HG03457 (cell line): ENCODE results near the gene CCDC197.

Source experiments
- ATAC-seq: cut with Tn5 transposase; IDR thresholded peaks from one replicate; pipeline ENCODE4 v1.9.1; 2021; ENCODE audit warnings: moderate number of reproducible peaks; ENCODE audit not compliant: unreplicated experiment

CCDC197 gene

DNA sequence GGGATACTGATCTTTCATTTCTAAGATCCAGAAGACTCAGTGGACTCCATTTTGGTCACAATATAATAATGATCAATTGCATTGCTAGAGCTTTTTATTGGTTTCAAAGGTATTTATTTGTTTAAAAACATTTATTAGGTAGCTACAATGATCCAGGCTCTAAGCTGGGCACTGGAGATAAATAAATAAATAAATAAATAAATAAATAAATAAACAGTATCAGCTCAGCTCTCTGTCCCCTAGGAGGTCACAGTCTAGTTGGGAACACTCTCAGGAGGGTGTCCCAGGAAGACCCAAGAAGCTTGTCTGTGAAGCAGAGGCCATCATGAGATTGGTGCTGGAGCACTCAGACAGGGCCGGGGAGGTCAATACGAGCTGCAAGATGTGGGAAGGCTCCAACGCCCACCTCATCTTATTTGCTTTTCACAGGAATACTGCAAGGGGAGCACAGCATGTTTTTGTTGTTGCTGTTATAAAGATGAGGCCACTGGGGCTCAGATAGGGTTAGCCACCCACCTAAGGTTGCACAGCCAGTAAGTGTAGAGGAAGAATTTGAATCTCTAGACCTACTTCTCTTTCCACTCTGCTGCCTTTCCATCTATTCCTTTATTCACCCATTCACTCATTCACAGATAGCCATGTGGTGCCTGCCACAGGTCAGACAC lies 36.2 kb upstream of the CCDC197 start:
- ATAC-seq = no peak

- no peak for ATAC-seq
These were observed 35.5 kb upstream of the CCDC197 start for GRCh38 chr14:93961620-93962019.

DNA sequence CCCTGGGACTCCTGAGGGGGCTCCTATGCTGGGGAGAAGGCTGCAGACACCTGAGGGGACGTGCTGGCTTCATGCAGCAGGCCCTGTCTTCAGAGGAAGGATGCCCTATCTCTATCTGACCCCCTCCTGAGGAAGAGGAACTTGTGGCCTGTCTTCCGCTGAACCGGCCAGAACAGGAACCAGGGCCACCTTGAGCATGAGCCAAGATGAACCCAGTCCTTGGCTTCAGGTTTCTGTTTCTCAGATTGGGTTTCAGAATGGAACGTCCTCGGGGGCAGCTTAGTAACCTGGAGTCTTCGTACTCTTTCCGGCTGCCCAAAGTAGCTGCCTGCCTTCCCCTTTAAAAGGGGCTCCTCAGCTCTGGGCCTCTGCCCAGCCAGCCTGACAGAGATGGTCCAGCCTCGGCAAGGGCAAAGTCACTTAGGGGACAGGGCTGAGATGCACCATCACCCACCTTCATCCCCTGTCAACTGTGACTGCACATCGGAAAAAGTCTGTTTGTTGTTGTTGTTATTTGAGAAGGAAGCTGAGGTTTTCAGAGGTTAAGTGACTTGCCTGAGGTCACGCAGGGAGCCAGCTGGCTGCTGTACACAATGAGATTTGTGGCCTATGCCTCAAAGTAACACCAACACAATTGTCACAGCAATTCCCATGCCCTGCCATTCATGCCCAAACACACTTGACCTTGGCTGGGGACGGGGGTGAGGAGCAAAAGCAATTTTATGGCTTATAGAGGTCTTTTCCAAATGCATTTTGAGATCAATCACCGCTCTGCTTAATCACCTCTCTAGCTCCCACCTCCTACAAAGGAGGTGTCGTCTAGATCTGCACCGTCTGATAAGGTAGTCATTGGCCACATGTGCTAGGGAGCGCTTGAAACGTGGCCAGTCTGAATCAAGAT lies 34.1 kb upstream of the CCDC197 start:
- peak; percentile 36 for ATAC-seq

DNA sequence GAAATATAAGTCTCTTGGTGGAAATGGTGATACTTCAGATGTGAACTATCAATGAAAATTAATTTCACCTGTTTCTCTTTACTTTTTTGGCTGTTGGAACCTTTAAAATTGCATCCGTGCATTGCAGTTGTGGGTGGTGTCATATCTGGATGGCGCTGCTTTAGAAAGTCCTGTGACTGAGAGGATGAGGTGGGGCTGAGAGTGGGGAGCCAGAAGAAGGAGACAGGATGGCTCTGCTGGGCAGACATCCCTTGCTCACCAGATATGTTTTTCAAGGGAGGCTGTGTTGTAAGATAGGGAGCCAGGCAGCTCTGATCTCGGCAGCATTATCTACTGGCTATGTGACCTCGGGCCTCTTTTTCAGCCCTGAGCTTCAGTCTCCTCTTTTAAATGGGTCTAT lies 33.4 kb upstream of the CCDC197 start:
- no peak for ATAC-seq

DNA sequence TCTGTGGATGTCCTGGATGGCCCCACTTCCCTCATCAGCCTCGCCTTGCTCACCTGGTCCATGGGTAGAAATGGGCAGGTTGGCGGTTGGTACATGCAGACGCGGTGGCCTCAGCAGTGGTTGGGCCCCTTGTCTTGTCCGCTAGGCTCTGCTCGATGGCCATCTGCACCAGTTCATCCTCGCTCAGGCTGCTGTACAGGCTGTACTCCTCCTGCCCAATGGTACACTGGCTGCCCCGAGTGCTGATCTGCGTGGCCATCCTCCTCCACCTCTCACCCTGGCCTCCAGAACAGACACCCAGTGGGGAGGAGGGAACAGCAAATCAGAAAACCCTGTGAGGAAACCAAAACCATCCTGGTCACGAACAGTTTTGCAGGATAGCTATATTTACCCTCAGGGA lies 32.8 kb upstream of the CCDC197 start:
- ATAC-seq = no peak

- ATAC-seq = no peak
These were observed 32.2 kb upstream of the CCDC197 start for GRCh38 chr14:93964820-93965286.

GRCh38 chr14:93965287-93965821 lies 31.7 kb upstream of the CCDC197 start:
- no peak for ATAC-seq

GRCh38 chr14:93965946-93966474 lies 31.1 kb upstream of the CCDC197 start:
- no peak for ATAC-seq

- peak; percentile 36 for ATAC-seq
These were observed 29.4 kb upstream of the CCDC197 start for GRCh38 chr14:93967637-93968250.

DNA sequence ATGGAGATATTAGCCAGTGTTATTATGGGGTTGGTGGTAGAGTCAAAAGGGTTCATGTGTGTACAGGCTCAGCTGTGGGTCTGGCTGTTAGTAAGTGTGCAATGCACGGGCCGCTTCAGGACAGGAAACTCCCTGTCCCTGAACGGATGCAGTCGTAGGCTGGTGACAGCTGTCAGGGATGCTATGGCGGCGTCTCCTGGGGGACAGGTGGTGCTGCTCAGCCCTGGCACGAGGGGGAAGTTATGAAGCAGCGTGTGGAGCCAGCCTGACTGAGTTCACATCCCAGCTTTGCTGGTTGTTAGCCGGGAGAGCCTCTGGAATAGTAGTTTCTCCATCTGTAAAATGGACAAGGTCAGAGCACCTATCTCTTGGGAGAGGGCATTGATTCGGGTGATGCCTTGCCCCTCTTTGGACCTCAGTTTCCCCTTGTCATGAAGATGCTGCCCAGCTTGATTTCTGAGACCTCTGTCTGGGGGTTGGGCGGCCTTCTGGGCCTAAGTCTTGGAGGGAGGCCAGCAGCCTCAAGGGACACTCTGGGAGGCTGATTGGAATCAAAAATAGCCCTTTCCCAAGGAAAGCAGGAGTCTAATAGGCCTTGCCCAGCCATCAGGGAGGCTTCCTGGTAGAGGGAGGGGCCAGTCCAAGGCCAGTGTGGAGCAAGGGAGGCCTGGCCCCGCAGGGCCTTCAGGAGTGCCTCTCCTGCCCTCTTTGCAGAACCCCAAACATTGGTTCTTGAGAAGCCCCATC lies 27.8 kb upstream of the CCDC197 start:
- no peak for ATAC-seq

- no peak for ATAC-seq
These were observed 26.5 kb upstream of the CCDC197 start for GRCh38 chr14:93970585-93970964.

DNA sequence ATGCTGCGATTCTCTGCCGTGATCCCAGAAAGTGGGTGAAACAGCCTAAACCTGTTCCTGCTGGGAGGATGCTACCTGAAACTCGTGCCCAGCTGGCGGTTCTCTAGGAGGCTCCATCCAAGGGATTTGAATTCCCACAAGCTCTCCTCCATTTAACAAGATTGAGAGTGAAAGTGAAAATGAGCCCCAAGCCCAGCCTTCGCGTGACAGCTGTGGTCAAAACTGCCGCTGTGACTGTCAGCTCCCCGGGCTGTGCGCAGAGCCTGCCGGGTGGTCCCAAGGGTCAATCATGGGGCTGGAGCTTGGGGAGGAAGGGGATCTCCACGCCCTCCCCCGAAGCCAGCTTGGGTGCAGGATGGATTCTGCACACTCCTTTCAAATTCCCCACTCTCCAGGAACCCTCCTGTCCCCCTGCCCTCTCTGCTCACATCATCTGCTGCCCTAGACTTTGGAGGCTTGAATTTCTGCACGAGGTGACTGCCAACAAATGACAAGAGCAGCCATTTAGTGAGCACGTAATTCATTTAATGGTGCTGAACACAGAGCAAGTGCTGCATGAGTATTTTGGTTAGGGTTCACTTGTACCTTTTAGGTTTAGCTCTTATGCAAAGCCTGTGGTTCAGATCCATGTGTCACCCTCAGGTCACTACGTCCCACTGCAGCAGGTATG lies 26.0 kb upstream of the CCDC197 start:
- ATAC-seq = peak; percentile 33

DNA sequence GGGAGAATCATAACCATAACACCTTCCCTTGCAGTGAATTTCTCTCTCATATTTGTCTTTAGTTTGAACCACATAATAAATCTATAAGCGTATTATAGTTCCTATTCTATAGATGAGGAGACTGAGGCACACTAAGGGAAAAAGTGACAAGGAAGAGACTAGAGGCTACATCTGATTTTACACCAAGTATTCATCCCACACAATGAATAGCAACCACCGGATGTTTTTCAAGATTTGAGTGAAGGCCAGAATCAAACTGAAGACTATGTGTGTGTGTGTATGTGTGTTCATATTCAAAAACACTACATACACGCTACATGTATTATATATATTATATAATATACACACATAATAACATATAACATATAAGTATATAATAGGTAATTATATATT lies 25.5 kb upstream of the CCDC197 start:
- ATAC-seq = no peak

DNA sequence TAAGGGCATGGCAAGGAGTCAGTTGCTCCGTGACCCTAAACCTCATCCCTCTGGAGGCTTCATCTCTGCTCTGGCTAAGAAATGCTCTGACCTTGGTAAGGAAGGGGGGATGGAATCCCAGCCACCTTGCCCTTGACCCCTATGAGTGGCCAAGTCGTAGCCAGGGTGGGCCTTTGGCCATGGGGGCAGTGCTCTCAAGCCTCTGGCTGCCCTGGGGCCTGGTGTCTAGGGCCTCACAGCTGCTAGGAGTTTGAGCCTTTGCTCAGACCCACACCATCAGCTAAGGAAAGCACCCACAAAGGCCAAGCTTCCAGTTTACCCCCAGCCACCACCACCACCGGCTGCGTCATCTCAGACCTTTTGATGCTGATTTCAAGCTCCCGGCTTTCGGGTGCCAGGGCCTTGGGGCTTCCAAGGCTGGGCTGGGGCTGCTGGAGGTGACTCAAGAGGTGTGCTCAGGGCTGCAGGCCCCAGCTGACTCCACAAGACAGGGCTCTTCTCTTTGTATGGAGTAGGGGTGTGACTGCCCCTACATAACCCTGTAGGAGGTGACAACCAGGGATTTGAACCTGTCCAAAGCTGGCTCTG lies 24.4 kb upstream of the CCDC197 start:
- no peak for ATAC-seq

GRCh38 chr14:93973607-93974006 lies 23.5 kb upstream of the CCDC197 start:
- no peak for ATAC-seq

DNA sequence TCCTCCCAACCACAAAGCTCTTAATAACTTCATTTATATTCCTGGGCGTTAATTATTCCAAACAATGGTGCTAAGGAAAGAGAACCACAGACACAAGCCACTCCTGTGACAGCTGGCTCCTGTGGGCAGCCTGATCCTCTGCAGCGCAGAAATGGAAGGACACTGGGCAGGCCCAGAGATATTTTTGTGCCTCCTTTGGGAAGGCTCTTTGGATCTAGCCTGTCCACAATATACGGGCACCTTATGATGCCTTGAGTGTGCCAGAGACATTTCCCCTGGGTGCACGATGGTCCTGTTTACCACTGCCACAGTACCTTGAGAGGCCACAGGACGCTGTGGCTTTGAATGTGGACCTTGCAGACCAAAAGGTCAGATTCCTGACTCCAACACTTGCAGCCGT lies 22.8 kb upstream of the CCDC197 start:
- ATAC-seq = no peak

- ATAC-seq = no peak
These were observed 22.3 kb upstream of the CCDC197 start for GRCh38 chr14:93974833-93975232.

DNA sequence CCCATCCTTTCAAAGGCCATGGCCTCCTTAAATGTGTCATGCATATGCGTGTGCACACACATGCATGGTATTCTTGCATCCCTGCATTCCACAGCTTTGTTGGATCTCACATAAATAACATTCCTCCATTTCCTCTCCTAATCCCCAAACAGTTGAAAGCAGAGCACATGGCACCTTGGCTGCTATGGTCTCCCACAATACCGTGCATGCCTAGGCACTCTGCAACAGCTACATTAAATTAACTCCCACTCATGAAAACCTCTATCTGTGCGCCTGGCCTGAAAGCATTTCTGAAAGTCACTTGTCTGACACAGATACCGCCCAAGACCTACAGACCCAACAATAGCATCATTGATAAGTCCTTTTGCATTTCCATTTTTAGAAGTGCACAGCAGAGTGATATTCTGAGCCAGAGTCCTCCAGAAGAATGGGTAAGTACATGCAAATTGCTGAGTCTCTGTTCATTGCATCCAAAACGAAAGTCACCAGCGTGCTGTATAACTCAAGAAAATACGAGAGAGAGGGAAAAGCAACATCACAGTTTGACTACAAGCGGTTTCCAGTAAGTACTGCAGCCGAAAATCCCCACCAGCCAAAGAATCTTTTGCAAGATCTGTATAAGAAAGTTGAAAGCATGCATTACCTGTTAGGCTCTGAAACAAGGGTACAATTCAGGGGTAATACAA lies 21.2 kb upstream of the CCDC197 start:
- peak; percentile 42 for ATAC-seq

DNA sequence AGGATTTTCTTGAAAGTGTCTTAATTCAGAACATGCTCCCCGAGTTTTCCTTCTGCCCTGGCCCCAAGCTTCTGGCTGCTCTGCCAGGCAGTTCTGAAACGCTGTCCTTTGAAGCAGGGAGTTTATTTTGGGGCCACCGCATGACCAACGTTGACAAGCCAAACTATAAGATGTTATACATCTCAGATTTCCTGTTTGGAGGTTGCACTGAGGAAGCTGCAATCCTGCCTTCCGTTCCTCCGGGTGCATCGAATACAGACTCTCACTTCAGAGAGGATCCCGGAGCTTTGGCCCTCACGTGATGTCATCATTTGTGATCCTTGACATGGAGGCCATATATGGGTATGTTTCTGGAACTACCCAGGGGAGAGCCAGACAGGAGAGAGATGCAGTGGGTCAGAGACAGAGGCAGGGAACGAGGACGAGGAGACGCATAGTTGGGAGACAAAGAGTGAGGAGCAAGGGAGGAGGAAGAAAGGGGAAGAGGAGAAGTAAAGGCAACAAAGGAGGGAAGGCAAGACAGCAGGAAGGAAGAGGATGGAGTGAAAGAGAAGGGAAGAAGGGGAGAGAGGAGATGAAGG lies 20.5 kb upstream of the CCDC197 start, which contains the start of gene ASB2:
Gene ASB2 (minus strand): TSS at position 94 of the 581 bp plus-strand sequence. CDS start 12,031 bp downstream, outside the sequence.
- no peak for ATAC-seq
